A549 (cell line): ENCODE measurements around the gene MAPKAPK5. TPM values are rescaled to one million over a fixed set of nuclear protein-coding genes. Genes with fewer than 3 reads are reported as not detected.

ENCODE experiments used
- ATAC-seq, 2 experiments: fragments of 200-7000 bp in 1 of 2; fragments of >200 bp in 1 of 2; cut with Nextera tagmentation in 1 of 2; cut with Tn5 transposase in 1 of 2; 3 replicates each; pipeline versions ENCODE4 v1.8.0 to v1.9.1; 2018 to 2020; ENCODE audit warnings: mild to moderate bottlenecking in 1 of 2, moderate library complexity in 1 of 2
- CTCF ChIA-PET: fragments of 300-600 bp; sonication (Branson Sonifier 250); formaldehyde crosslinking; extraction: SDS; loops from one replicate; lab custom pipeline; 2021; ENCODE audit warnings: antibody characterized with exemption, inconsistent platforms; lab: Yijun Ruan, JAX
- POLR2A ChIA-PET: fragments of 350-600 bp; formaldehyde crosslinking; extraction: SDS; loops from one replicate; lab custom pipeline; 2021; ENCODE audit warnings: antibody characterized with exemption, inconsistent platforms; lab: Yijun Ruan, JAX
- DNase-seq, 2 experiments: peaks; one replicate each; pipeline versions ENCODE4 v3.0.0 to v3.0.0-alpha.2; 2011 to 2016; ENCODE audit warnings: low read depth in 1 of 2, low spot score in 1 of 2
- FAIRE-seq: peaks from 2 replicates; lab custom pipeline; 2011; peaks lifted over from hg19 to GRCh38; lab: Jason Lieb, UNC
- H3K27ac ChIP-seq, 2 experiments: fragments of >200 bp; sonication (Bioruptor Twin); formaldehyde crosslinking; 3 replicates each; pipeline ENCODE4 v1.5.1; 2016 to 2017
- H3K4me1 ChIP-seq: fragments of >200 bp; sonication (Bioruptor Twin); formaldehyde crosslinking; 3 replicates; pipeline ENCODE4 v1.6.1; 2016
- H3K4me2 ChIP-seq: fragments of >200 bp; sonication (Bioruptor Twin); formaldehyde crosslinking; 3 replicates; pipeline ENCODE4 v1.6.1; 2016
- H3K4me3 ChIP-seq: fragments of >200 bp; sonication (Bioruptor Twin); formaldehyde crosslinking; 3 replicates; pipeline ENCODE4 v1.5.1; 2016
- H3K9me3 ChIP-seq: fragments of >200 bp; sonication (Bioruptor Twin); formaldehyde crosslinking; 3 replicates; pipeline ENCODE4 v1.6.1; 2016
- ATOH8 ChIP-seq: fragments of 250-450 bp; sonication (Bioruptor Pico); IDR thresholded peaks from 2 replicates; pipeline ENCODE4 v1.5.0; 2020; ENCODE audit warnings: low read depth, mild to moderate bottlenecking, moderate library complexity
- BHLHE40 ChIP-seq: IDR thresholded peaks from 2 replicates; pipeline ENCODE4 v1.6.1; 2012; ENCODE audit warnings: low read depth, low read length, inconsistent platforms
- CTCF ChIP-seq: fragments of >200 bp; sonication (Bioruptor Twin); formaldehyde crosslinking; IDR thresholded peaks from 3 replicates; pipeline ENCODE4 v1.5.1; 2016
- EHF ChIP-seq: fragments of 250-450 bp; sonication (Bioruptor Pico); IDR thresholded peaks from 2 replicates; pipeline ENCODE4 v1.5.0; 2020; ENCODE audit warnings: mild to moderate bottlenecking
- FOXS1 ChIP-seq: fragments of 250-450 bp; sonication (Bioruptor Pico); IDR thresholded peaks from 2 replicates; pipeline ENCODE4 v1.5.0; 2020; ENCODE audit warnings: mild to moderate bottlenecking, moderate library complexity
- HES2 ChIP-seq: fragments of >200 bp; sonication (Bioruptor Twin); formaldehyde crosslinking; IDR thresholded peaks from 2 replicates; pipeline ENCODE4 v1.6.1; 2016
- HMGXB4 ChIP-seq: fragments of 250-450 bp; sonication (Bioruptor Pico); IDR thresholded peaks from 2 replicates; pipeline ENCODE4 v1.5.0; 2021; ENCODE audit warnings: mild to moderate bottlenecking, moderate library complexity, borderline replicate concordance
- HOXB5 ChIP-seq: fragments of 250-450 bp; sonication (Bioruptor Pico); IDR thresholded peaks from 2 replicates; pipeline ENCODE4 v1.5.0; 2020; ENCODE audit warnings: mild to moderate bottlenecking, moderate library complexity
- JUN ChIP-seq, 2 experiments: fragments of >200 bp; sonication (Bioruptor Twin); formaldehyde crosslinking; IDR thresholded peaks; 2 replicates in 1 of 2; 3 replicates in 1 of 2; pipeline ENCODE4 v1.6.1; 2016 to 2017
- MAFK ChIP-seq: fragments of 450-650 bp; IDR thresholded peaks from 2 replicates; pipeline ENCODE4 v1.6.1; 2014; ENCODE audit not compliant: partially characterized antibody
- MYC ChIP-seq: IDR thresholded peaks from 2 replicates; pipeline ENCODE4 v1.6.1; 2012; ENCODE audit warnings: mild to moderate bottlenecking, inconsistent platforms, low read length, improper control_type of control experiment, borderline replicate concordance
- NPAS2 ChIP-seq: fragments of 250-450 bp; sonication (Bioruptor Pico); IDR thresholded peaks from 2 replicates; pipeline ENCODE4 v1.8.0; 2022; ENCODE audit warnings: mild to moderate bottlenecking, moderate library complexity, borderline replicate concordance
- NR3C1 ChIP-seq: fragments of >200 bp; sonication (Bioruptor Twin); formaldehyde crosslinking; IDR thresholded peaks from 3 replicates; pipeline ENCODE4 v1.6.1; 2017
- POLR2A ChIP-seq: IDR thresholded peaks from 2 replicates; pipeline ENCODE4 v1.6.1; 2012; ENCODE audit warnings: mild to moderate bottlenecking, low read length
- RFX5 ChIP-seq: fragments of 450-650 bp; IDR thresholded peaks from 2 replicates; pipeline ENCODE4 v1.7.1; 2014; ENCODE audit warnings: antibody characterized with exemption, mild to moderate bottlenecking, moderate library complexity
- RNF2 ChIP-seq: fragments of 200-600 bp; sonication (generic); IDR thresholded peaks from 2 replicates; pipeline ENCODE4 v1.6.1; 2016; ENCODE audit warnings: low read depth, mild to moderate bottlenecking, antibody characterized with exemption, moderate library complexity, borderline replicate concordance
- SREBF2 ChIP-seq: fragments of 450-650 bp; IDR thresholded peaks from 2 replicates; pipeline ENCODE4 v1.6.1; 2014; ENCODE audit warnings: mild to moderate bottlenecking, moderate library complexity
- TFCP2L1 ChIP-seq: fragments of 250-450 bp; sonication (Bioruptor Pico); IDR thresholded peaks from 2 replicates; pipeline ENCODE4 v1.5.0; 2021; ENCODE audit warnings: mild to moderate bottlenecking
- WGBS: methylation state at CpG from one replicate; pipeline ENCODE4 v1.1.6; 2017; ENCODE audit errors: missing lambda C conversion rate; 5-methylcytosine and 5-hydroxymethylcytosine counted together
- polyA plus RNA-seq, 4 experiments: library from polyadenylated mRNA; depleted of rRNA in 3 of 4; stranded (reverse); fragments of >200 nt; fragmentation: RNase III in 1 of 4; extraction: RNeasy Plus Mini Kit Qiagen cat#74134 plus additional on column Dnase treatment in 1 of 4; gene quantifications; 2 replicates in 3 of 4; 3 replicates in 1 of 4; pipeline ENCODE4 v1.2.3, GENCODE V29; 2011 to 2017
- TF ChIP-seq, protein P1 (sequence below): IDR thresholded peaks from 2 replicates; pipeline ENCODE4 v1.6.1; 2012; ENCODE audit warnings: low read depth, borderline replicate concordance
- TF ChIP-seq, protein P2 (sequence below): fragments of 150-350 bp; IDR thresholded peaks from 2 replicates; pipeline ENCODE4 v1.6.1; 2014; ENCODE audit warnings: low read depth, mild to moderate bottlenecking, low read length
- TF ChIP-seq, protein P3 (sequence below): fragments of 450-650 bp; IDR thresholded peaks from 2 replicates; pipeline ENCODE4 v1.6.1; 2014; ENCODE audit warnings: antibody characterized with exemption

The MAPKAPK5 gene
- polyA plus RNA-seq, 2 of the 4 experiments (the other 2 are of a cell fraction) = 33.9 to 69.5 TPM

DNA sequence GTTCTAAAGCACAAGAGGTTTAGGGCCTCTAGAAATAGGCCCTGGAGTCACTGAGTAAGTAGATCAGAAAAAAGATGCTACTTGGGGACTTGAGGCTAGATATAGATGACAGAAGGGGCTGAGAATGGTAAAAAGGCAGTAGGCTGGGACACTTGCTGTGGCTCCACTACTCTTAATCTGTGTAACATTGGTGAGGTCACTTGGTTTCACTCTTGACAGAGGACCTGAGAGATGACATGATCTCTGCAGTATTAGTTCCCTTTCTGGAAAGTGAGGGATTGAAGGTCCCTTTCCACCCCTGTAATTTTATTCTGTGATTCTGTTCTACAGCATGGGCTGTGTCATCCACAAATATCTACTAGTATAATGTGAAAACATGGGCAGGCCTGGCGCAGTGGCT lies 39.7 kb downstream of the MAPKAPK5 start:
- FAIRE-seq (no peak), ATAC-seq (no peak), DNase-seq (no peak)
- Histone ChIP-seq H3K9me3 (no peaks in the 10 kb centered on the region), H3K4me3 (no peak overlapping the region), H3K27ac (no peak overlapping the region), H3K4me1 (no peaks in the 10 kb centered on the region), H3K4me2 (no peak overlapping the region)
- POLR2A ChIA-PET = no interaction called here
- CTCF ChIA-PET = no interaction called here
- TF ChIP-seq MYC (no peak), CTCF (no peak), MAFK (no peak), RFX5 (no peak), RNF2 (no peak), TFCP2L1 (CRISPR knock-in tag) (no peak), JUN (IDR thresholded peaks at IDR 0.05) (no peak)
- TF ChIP-seq, protein P1, sequence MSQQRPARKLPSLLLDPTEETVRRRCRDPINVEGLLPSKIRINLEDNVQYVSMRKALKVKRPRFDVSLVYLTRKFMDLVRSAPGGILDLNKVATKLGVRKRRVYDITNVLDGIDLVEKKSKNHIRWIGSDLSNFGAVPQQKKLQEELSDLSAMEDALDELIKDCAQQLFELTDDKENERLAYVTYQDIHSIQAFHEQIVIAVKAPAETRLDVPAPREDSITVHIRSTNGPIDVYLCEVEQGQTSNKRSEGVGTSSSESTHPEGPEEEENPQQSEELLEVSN = no peak
- TF ChIP-seq, protein P2, sequence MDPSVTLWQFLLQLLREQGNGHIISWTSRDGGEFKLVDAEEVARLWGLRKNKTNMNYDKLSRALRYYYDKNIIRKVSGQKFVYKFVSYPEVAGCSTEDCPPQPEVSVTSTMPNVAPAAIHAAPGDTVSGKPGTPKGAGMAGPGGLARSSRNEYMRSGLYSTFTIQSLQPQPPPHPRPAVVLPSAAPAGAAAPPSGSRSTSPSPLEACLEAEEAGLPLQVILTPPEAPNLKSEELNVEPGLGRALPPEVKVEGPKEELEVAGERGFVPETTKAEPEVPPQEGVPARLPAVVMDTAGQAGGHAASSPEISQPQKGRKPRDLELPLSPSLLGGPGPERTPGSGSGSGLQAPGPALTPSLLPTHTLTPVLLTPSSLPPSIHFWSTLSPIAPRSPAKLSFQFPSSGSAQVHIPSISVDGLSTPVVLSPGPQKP = no peak
- WGBS = 93% methylated on average over 1 of the region's 1 CpG

GRCh38 chr12:111886662-111887545 lies 44.9 kb downstream of the MAPKAPK5 start:
- no peak overlapping the region for H3K4me2 ChIP-seq
- H3K9me3 ChIP-seq = no peaks in the 10 kb centered on the region
- WGBS = 91% methylated on average over 7 of the region's 7 CpGs
- ATAC-seq = no peak
- H3K27ac ChIP-seq = no peak overlapping the region
- POLR2A ChIA-PET = no interaction called here
- TF ChIP-seq JUN (IDR thresholded peaks at IDR 0.05) (no peak), SREBF2 (no peak), HOXB5 (CRISPR knock-in tag) (no peak), MAFK (no peak), NR3C1 (no peak), RFX5 (no peak), MYC (no peak), TFCP2L1 (CRISPR knock-in tag) (no peak), POLR2A (no peak), BHLHE40 (no peak)
- TF ChIP-seq, protein P3, sequence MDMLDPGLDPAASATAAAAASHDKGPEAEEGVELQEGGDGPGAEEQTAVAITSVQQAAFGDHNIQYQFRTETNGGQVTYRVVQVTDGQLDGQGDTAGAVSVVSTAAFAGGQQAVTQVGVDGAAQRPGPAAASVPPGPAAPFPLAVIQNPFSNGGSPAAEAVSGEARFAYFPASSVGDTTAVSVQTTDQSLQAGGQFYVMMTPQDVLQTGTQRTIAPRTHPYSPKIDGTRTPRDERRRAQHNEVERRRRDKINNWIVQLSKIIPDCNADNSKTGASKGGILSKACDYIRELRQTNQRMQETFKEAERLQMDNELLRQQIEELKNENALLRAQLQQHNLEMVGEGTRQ = no peak
- TF ChIP-seq, all 56 proteins: peak for 0
- Histone ChIP-seq H3K4me1 (no peaks in the 10 kb centered on the region), H3K4me3 (no peak overlapping the region)
- FAIRE-seq = no peak
- DNase-seq = no peak
- CTCF ChIA-PET = interaction anchor here (0.7 kb wide), 1 partner anchor 18 kb away, joined by 4 read pairs; no protein-coding TSS in a partner anchor

- ChIA-PET POLR2A (no interaction called here), CTCF (no interaction called here)
- no peak for FAIRE-seq
- no peaks in the 10 kb centered on the region for H3K9me3 ChIP-seq
- no peaks in the 10 kb centered on the region for H3K4me1 ChIP-seq
- DNase-seq = no peak
- no peak overlapping the region for H3K27ac ChIP-seq
- H3K4me2 ChIP-seq = no peak overlapping the region
- WGBS = 95% methylated on average over 11 of the region's 11 CpGs
- no peak; a peak in 2 of 6 replicates for ATAC-seq
- no peak overlapping the region for H3K4me3 ChIP-seq
- TF ChIP-seq FOXS1 (no peak), RNF2 (no peak), HMGXB4 (CRISPR knock-in tag) (no peak), HES2 (no peak), EHF (CRISPR knock-in tag) (no peak), NPAS2 (no peak), ATOH8 (CRISPR knock-in tag) (no peak)
- TF ChIP-seq, protein P3 = no peak
Measured at GRCh38 chr12:111887926-111888745, 46.1 kb downstream of the MAPKAPK5 start.
